Right lobe of liver (tissue), 6 donors: ENCODE data around the gene KIRREL3. TPM values are rescaled to one million over a fixed set of nuclear protein-coding genes. Genes with fewer than 3 reads are reported as not detected.

Source experiments
- ATAC-seq, 4 donors: fragments of 200-7000 bp; cut with Tn5 transposase; one replicate each; pipeline ENCODE4 v1.9.1; 2020; ENCODE audit warnings: mild to moderate bottlenecking in 4 of 4, moderate library complexity in 4 of 4
- DNase-seq, 3 donors: peaks; one replicate each; pipeline ENCODE4 v3.0.0-alpha.2; 2020
- H3K27ac ChIP-seq, 3 donors: fragments of 200-600 bp; one replicate each; pipeline ENCODE4 v1.8.0; 2022
- H3K27me3 ChIP-seq, 2 donors: fragments of 200-600 bp; one replicate each; pipeline ENCODE4 v1.8.0; 2022
- H3K36me3 ChIP-seq, 4 donors: fragments of 200-600 bp; sonication (generic) in 1 of 4; one replicate each; pipeline versions ENCODE4 v1.5.1 to v1.8.0; 2017 to 2022; ENCODE audit warnings: control low read depth in 1 of 4
- H3K4me1 ChIP-seq, 4 donors: fragments of 200-600 bp; sonication (generic) in 1 of 4; one replicate each; pipeline versions ENCODE4 v1.5.1 to v1.8.0; 2017 to 2022; ENCODE audit warnings: control low read depth in 1 of 4
- H3K4me3 ChIP-seq, 3 donors: fragments of 200-600 bp; one replicate each; pipeline ENCODE4 v1.8.0; 2022
- H3K9me3 ChIP-seq, 4 donors: fragments of 200-600 bp; sonication (generic) in 1 of 4; one replicate each; pipeline versions ENCODE4 v1.5.1 to v1.8.0; 2017 to 2022; ENCODE audit warnings: control low read depth in 1 of 4
- POLR2A ChIP-seq: fragments of 450-650 bp; IDR thresholded peaks from one replicate; pipeline ENCODE4 v1.6.1; 2017; ENCODE audit warnings: antibody characterized with exemption, mild to moderate bottlenecking
- WGBS: methylation state at CpG from one replicate; pipeline ENCODE4 v1.1.6; 2018; ENCODE audit warnings: low coverage, low lambda C conversion rate; ENCODE audit not compliant: insufficient coverage; ENCODE audit errors: missing lambda C conversion rate; 5-methylcytosine and 5-hydroxymethylcytosine counted together
- intact Hi-C, 2 donors: fragments of 100-400 bp; cut with DNase I; formaldehyde crosslinking; loops; one replicate each; pipeline versions ENCODE4 v1.11.2 to v1.14.1; 2022
- total RNA-seq, 6 experiments: library from RNA; depleted of rRNA in 2 of 6; stranded (reverse); fragments of >200 nt in 2 of 6; fragmentation: NEBNext Ultra II Directional in 3 of 6; extraction: Animal tissue kit (Norgen Biotek cat#: 25700) in 3 of 6; gene quantifications; one replicate each; pipeline versions ENCODE4 v1.1.0 to v1.2.4, GENCODE V29; 2016 to 2023
- TF ChIP-seq, protein P1 (sequence below), 4 donors: fragments of 200-600 bp in 3 of 4; fragments of 450-650 bp in 1 of 4; IDR thresholded peaks; one replicate each; pipeline versions ENCODE4 v1.5.1 to v1.8.0; 2016 to 2022; ENCODE audit warnings: antibody characterized with exemption in 4 of 4, mild to moderate bottlenecking in 2 of 4
- donor health status: DM: no; HTN: yes; CAD: no.
- donor health status: DM: no; HTN: no; CAD: no.
- donor health status: DM: no; HTN: no; CAD: no.
- donor health status: DM: no; HTN: yes; CAD: no.
- donor health status: DM: no; HTN: yes; CAD: no.

Gene KIRREL3
- total RNA-seq, 6 experiments from 2014 or later = not detected

DNA sequence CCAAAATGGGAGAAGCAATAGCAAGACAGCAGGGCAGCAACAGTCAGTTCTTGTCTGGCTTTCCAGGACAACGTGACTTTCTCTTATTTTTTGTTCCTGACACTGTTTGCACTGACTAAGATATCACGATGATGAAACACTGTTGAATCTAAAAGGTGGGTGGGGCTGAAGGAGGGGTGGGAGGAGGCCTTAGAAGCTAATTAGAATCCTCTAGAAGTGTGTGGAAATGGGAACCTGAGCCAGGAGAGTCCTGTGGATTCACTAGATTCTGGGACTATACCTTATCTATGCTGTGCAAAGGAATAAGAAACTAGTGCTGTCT, 344.8 kb downstream of the KIRREL3 start:
- TF ChIP-seq POLR2A = no peak
- TF ChIP-seq, protein P1, sequence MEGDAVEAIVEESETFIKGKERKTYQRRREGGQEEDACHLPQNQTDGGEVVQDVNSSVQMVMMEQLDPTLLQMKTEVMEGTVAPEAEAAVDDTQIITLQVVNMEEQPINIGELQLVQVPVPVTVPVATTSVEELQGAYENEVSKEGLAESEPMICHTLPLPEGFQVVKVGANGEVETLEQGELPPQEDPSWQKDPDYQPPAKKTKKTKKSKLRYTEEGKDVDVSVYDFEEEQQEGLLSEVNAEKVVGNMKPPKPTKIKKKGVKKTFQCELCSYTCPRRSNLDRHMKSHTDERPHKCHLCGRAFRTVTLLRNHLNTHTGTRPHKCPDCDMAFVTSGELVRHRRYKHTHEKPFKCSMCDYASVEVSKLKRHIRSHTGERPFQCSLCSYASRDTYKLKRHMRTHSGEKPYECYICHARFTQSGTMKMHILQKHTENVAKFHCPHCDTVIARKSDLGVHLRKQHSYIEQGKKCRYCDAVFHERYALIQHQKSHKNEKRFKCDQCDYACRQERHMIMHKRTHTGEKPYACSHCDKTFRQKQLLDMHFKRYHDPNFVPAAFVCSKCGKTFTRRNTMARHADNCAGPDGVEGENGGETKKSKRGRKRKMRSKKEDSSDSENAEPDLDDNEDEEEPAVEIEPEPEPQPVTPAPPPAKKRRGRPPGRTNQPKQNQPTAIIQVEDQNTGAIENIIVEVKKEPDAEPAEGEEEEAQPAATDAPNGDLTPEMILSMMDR (IDR thresholded peaks at IDR 0.05) = no peak
- Histone ChIP-seq H3K4me1 (peaks cover 0 to 39% (median 15%) of the 10 kb centered on the region in 4 donors), H3K9me3 (no peaks in the 10 kb centered on the region), H3K27me3 (no peaks in the 10 kb centered on the region), H3K4me3 (peak overlapping the region in 2 of 3 donors; percentile 53 to 60), H3K36me3 (no peaks in the 10 kb centered on the region), H3K27ac (peak overlapping the region; percentile 1 to 91 (median 91))
- DNase-seq = peak in 1 of 3 donors; percentile 60
- WGBS = 18% methylated on average over 2 of the region's 2 CpGs
- ATAC-seq = peak; percentile 70 to 83 (median 80)
- intact Hi-C loops = no loop called here

DNA sequence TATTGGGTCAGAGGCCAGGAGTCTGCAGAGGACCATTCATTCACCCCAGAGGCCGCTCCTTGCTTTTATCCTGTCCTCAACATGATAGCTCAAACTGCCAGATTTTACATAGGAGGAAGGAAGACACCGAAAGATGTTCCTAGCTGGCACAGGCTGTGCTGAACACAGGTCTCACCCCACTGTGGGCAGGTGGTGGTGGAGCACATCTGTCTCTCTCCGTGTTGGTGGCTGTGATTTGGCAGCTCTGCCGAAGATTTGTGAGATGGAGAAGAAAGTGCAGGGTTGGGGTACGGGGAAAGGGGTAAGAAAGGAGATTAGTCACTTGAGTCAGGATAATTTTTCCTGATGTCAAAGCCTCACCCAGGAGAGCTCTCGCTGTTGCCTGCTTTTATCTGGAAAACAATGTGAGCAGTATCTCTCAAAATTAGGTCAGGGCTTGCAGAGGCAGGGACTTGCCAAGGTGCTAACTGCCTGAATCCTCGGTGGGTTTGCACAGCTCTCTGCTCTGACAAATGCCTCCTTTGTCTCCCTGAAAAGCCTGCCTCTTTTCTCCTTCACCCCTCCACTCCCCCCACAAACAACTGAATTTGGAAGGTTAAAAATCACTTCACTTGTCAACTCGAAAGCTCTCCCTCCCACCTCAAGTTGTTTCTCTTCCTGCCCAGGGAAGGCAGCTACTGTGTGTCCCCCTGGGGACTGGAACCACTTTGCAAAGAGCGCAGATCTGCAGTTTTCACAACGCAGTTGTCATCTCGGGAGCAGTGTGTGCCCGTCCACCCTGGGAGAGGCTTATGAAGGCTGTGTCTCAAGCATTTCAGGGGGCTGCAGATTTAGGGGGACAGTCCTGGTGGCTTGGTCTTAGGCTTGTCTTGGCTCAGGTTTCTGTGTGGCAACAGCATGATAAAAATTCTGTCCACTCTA, 345.4 kb downstream of the KIRREL3 start:
- H3K4me1 ChIP-seq = peaks cover 0 to 37% (median 15%) of the 10 kb centered on the region in 4 donors
- intact Hi-C loops = no loop called here
- H3K36me3 ChIP-seq = no peaks in the 10 kb centered on the region
- peak overlapping the region in 2 of 3 donors; percentile 53 to 60 for H3K4me3 ChIP-seq
- 32% methylated on average over 11 of the region's 12 CpGs for WGBS
- ATAC-seq = peak; percentile 24 to 32 (median 26)
- DNase-seq = no peak
- no peaks in the 10 kb centered on the region for H3K9me3 ChIP-seq
- no peak for TF ChIP-seq POLR2A
- TF ChIP-seq, protein P1 (IDR thresholded peaks at IDR 0.05) = no peak
- peak overlapping the region in 2 of 3 donors; percentile 91 for H3K27ac ChIP-seq
- H3K27me3 ChIP-seq = no peaks in the 10 kb centered on the region

DNA sequence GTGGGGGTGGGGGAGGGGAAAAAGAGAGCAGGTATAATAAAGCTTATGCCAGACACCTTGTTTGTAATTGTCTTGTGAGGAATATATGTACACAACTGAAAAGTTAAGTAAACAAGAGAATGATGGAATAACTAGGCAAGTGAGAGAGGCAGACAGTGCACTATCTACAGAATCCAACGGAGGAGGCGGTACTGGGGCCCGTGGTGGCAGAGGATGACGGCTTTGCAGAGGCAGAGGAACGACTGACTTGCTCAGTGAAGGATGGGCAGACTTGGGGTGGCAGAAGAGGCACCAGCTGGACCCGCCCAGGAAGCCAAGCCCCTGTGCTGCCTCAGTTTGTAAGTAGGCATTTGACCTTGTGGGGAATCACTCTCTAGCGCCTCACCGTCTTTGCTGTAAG, 347.5 kb downstream of the KIRREL3 start:
- WGBS = 76% methylated on average over 7 of the region's 8 CpGs
- DNase-seq = no peak
- Histone ChIP-seq H3K36me3 (no peaks in the 10 kb centered on the region), H3K27ac (no peak overlapping the region), H3K4me1 (peaks cover 0 to 18% (median 7%) of the 10 kb centered on the region in 4 donors), H3K4me3 (no peak overlapping the region), H3K9me3 (no peaks in the 10 kb centered on the region), H3K27me3 (no peaks in the 10 kb centered on the region)
- intact Hi-C loops = no loop called here
- no peak for TF ChIP-seq POLR2A
- TF ChIP-seq, protein P1 (IDR thresholded peaks at IDR 0.05) = no peak
- ATAC-seq = no peak

DNA sequence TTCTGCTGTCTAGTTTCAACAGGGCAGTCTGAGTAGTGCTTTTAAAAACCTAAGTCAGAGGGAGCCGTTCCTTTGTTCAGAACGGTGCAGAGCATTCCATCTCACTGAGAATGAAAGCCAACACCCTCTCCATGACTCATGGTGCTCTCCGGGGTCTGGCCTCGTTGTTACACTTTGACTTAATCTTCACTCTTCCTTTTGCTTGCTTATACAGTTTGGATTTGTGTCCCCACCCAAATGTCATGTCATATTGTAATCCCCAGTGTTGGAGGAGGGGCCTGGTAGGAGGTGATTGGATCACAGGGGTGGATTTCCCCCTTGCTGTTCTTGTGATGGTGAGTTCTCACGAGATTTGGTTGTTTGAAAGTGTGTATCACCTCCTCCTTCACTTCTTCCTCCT, 352.8 kb downstream of the KIRREL3 start:
- no peaks in the 10 kb centered on the region for H3K4me1 ChIP-seq
- TF ChIP-seq, protein P1 (IDR thresholded peaks at IDR 0.05) = no peak
- TF ChIP-seq POLR2A = no peak
- H3K27ac ChIP-seq = no peak overlapping the region
- no peak for DNase-seq
- no peak for ATAC-seq
- WGBS = 53% methylated on average over 3 of the region's 5 CpGs
- H3K9me3 ChIP-seq = no peaks in the 10 kb centered on the region
- no peaks in the 10 kb centered on the region for H3K27me3 ChIP-seq
- no peaks in the 10 kb centered on the region for H3K36me3 ChIP-seq
- no peak overlapping the region for H3K4me3 ChIP-seq
- intact Hi-C loops = no loop called here
